Testis (tissue), 3 donors: ENCODE measurements around the gene DCHS2. TPM values are rescaled to one million over a fixed set of nuclear protein-coding genes. Genes with fewer than 3 reads are reported as not detected.

ENCODE experiments used
- DNase-seq: peaks from one replicate; pipeline ENCODE4 v3.0.0-alpha.2; 2019
- H3K27ac ChIP-seq, 2 donors: fragments of 200-600 bp; sonication (generic); one replicate each; pipeline ENCODE4 v1.5.1; 2019
- H3K27me3 ChIP-seq: fragments of 200-600 bp; sonication (generic); one replicate; pipeline ENCODE4 v1.5.1; 2019
- H3K36me3 ChIP-seq: fragments of 200-600 bp; sonication (generic); one replicate; pipeline ENCODE4 v1.5.1; 2017; ENCODE audit warnings: low read depth; ENCODE audit errors: missing control alignments
- H3K4me1 ChIP-seq: fragments of 200-600 bp; sonication (generic); one replicate; pipeline ENCODE4 v1.5.1; 2019
- H3K4me3 ChIP-seq, 2 donors: fragments of 200-600 bp; sonication (generic); one replicate each; pipeline ENCODE4 v1.5.1; 2017 to 2019
- H3K9me3 ChIP-seq: fragments of 200-600 bp; sonication (generic); one replicate; pipeline ENCODE4 v1.5.1; 2017
- POLR2A ChIP-seq: fragments of 450-650 bp; IDR thresholded peaks from one replicate; pipeline ENCODE4 v1.6.1; 2017; ENCODE audit warnings: antibody characterized with exemption, mild to moderate bottlenecking, moderate library complexity
- WGBS, 2 donors: methylation state at CpG; one replicate each; pipeline ENCODE4 v1.1.5; 2018; 5-methylcytosine and 5-hydroxymethylcytosine counted together
- intact Hi-C: fragments of 100-400 bp; cut with DNase I; formaldehyde crosslinking; loops from one replicate; pipeline ENCODE4 v1.15.1; 2023; ENCODE audit warnings: low total_unique reads
- polyA plus RNA-seq: library from polyadenylated mRNA; stranded (reverse); fragments of 350-450 nt; fragmentation: Illumina TruSeq; extraction: RNeasy Lipid Tissue Mini Kit (QIAGEN cat#74804); gene quantifications from one replicate; pipeline ENCODE4 v1.2.3, GENCODE V29; 2014; ENCODE audit warnings: low read depth, low replicate concordance; ENCODE audit not compliant: insufficient read depth
- total RNA-seq, 2 donors: library from RNA; depleted of rRNA; stranded (reverse); fragments of >200 nt; gene quantifications; one replicate each; pipeline ENCODE4 v1.2.3, GENCODE V29; 2016
- TF ChIP-seq, protein P1 (sequence below), 3 experiments: fragments of 450-650 bp in 2 of 3; fragments of 200-600 bp in 1 of 3; sonication (generic) in 1 of 3; IDR thresholded peaks; one replicate each; pipeline ENCODE4 v1.5.1; 2016 to 2019; ENCODE audit warnings: antibody characterized with exemption in 3 of 3, mild to moderate bottlenecking in 2 of 3, moderate library complexity in 1 of 3

The DCHS2 gene
- total and polyA plus RNA-seq, 3 donors from 2014 or later = 2.4 to 6.5 (median 4.7) TPM

GRCh38 chr4:154454710-154455109 is 36.9 kb downstream of the DCHS2 start:
- H3K4me1 ChIP-seq = no peaks in the 10 kb centered on the region
- H3K27ac ChIP-seq = no peak overlapping the region
- no peaks in the 10 kb centered on the region for H3K27me3 ChIP-seq
- TF ChIP-seq POLR2A = no peak
- TF ChIP-seq, protein P1, sequence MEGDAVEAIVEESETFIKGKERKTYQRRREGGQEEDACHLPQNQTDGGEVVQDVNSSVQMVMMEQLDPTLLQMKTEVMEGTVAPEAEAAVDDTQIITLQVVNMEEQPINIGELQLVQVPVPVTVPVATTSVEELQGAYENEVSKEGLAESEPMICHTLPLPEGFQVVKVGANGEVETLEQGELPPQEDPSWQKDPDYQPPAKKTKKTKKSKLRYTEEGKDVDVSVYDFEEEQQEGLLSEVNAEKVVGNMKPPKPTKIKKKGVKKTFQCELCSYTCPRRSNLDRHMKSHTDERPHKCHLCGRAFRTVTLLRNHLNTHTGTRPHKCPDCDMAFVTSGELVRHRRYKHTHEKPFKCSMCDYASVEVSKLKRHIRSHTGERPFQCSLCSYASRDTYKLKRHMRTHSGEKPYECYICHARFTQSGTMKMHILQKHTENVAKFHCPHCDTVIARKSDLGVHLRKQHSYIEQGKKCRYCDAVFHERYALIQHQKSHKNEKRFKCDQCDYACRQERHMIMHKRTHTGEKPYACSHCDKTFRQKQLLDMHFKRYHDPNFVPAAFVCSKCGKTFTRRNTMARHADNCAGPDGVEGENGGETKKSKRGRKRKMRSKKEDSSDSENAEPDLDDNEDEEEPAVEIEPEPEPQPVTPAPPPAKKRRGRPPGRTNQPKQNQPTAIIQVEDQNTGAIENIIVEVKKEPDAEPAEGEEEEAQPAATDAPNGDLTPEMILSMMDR (IDR thresholded peaks at IDR 0.05) = no peak
- no peaks in the 10 kb centered on the region for H3K9me3 ChIP-seq
- no peaks in the 10 kb centered on the region for H3K36me3 ChIP-seq
- no peak overlapping the region for H3K4me3 ChIP-seq
- DNase-seq = no peak
- intact Hi-C loops = no loop called here

DNA sequence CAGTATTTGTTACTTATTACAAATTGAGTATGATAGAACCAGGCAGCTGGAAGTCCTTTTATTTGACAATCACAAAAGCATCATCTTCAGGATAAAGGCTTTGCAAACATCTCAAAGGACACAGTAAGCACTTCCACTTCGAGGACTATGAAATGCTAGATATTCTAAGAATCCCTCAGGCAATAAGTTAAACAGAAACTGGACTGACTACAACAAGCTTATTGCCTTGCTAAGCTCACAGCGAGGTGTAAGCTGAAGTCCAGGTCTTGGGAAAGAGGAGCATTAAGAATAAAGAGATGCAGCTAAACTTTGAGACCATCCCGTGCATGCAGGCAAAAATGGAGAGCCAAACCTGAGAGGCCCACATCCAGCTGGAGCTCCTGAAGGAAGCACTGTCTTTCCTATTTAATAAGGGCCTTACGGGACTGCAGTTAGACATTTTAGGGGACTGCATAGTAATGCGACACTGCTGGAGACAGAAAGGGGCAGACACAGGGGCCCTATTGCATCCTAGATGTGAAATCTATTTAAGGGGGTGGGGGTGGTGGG is 38.7 kb downstream of the DCHS2 start:
- H3K36me3 ChIP-seq = no peaks in the 10 kb centered on the region
- no peaks in the 10 kb centered on the region for H3K9me3 ChIP-seq
- H3K27me3 ChIP-seq = no peaks in the 10 kb centered on the region
- DNase-seq = no peak
- intact Hi-C loops = no loop called here
- no peak overlapping the region for H3K27ac ChIP-seq
- no peaks in the 10 kb centered on the region for H3K4me1 ChIP-seq
- no peak for TF ChIP-seq POLR2A
- TF ChIP-seq, protein P1 (IDR thresholded peaks at IDR 0.05) = no peak
- no peak overlapping the region for H3K4me3 ChIP-seq
- WGBS, 2 donors = 75 to 83% methylated on average over 5 of the region's 5 CpGs

- H3K9me3 ChIP-seq = no peaks in the 10 kb centered on the region
- intact Hi-C loops = no loop called here
- no peaks in the 10 kb centered on the region for H3K27me3 ChIP-seq
- H3K27ac ChIP-seq = no peak overlapping the region
- no peak overlapping the region for H3K4me3 ChIP-seq
- TF ChIP-seq, protein P1 (IDR thresholded peaks at IDR 0.05) = no peak
- TF ChIP-seq POLR2A = no peak
- 80 to 82% methylated on average over 1 of the region's 1 CpG for WGBS, 2 donors
- H3K4me1 ChIP-seq = no peaks in the 10 kb centered on the region
- no peak for DNase-seq
- H3K36me3 ChIP-seq = no peaks in the 10 kb centered on the region
Measured at GRCh38 chr4:154450966-154451365, 40.6 kb downstream of the DCHS2 start.

DNA sequence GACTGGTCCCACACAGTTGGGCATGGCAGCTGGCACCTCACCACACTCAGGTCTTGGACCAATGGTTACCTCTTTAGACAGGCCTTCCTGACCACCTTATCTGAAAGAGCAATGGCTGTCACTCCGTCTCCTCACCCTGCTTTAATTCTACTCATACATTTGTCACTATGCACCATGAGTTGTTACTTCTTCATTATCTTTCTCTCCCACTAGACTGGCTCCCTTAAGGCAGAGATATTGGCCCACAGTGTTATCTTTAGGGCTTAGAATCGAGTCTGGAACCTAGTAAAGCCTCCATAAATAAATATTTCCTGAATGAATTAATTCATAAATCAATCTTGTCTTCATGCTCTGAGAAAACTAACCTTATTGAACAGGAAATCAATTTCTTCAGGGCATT is 46.6 kb downstream of the DCHS2 start:
- WGBS, 2 donors = 71 to 75% methylated on average over 2 of the region's 2 CpGs
- intact Hi-C loops = no loop called here
- Histone ChIP-seq H3K27me3 (no peaks in the 10 kb centered on the region), H3K4me3 (no peak overlapping the region), H3K36me3 (no peaks in the 10 kb centered on the region), H3K27ac (no peak overlapping the region), H3K4me1 (no peaks in the 10 kb centered on the region), H3K9me3 (no peaks in the 10 kb centered on the region)
- no peak for TF ChIP-seq POLR2A
- TF ChIP-seq, protein P1 (IDR thresholded peaks at IDR 0.05) = no peak
- DNase-seq = no peak

DNA sequence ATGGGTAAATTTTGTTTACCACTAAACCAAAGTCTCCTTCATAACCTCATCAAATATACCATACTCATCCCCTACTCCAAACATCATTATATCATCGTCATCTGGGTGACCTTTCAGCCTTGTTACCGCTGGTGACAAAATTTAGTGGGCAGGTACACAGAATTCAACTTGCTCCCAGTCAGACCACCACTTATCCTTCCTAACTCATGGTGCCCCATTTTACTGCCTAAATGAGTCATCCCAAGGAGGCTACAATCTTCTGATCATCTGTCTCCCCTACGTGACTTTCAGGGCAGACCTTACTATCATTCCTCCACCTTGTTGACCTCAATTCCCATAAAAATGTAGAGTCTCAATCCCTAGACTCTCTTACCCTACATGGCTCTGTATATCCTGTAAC is 49.6 kb downstream of the DCHS2 start:
- 88 to 93% methylated on average over 3 of the region's 3 CpGs for WGBS, 2 donors
- no peak overlapping the region for H3K4me3 ChIP-seq
- DNase-seq = no peak
- H3K27me3 ChIP-seq = no peaks in the 10 kb centered on the region
- H3K9me3 ChIP-seq = no peaks in the 10 kb centered on the region
- H3K4me1 ChIP-seq = no peaks in the 10 kb centered on the region
- intact Hi-C loops = no loop called here
- H3K27ac ChIP-seq = no peak overlapping the region
- TF ChIP-seq, protein P1 (IDR thresholded peaks at IDR 0.05) = no peak
- no peak for TF ChIP-seq POLR2A
- no peaks in the 10 kb centered on the region for H3K36me3 ChIP-seq
